Measurements from ENCODE around the gene INO80C. TPM values are rescaled to one million over a fixed set of nuclear protein-coding genes. Genes with fewer than 3 reads are reported as not detected.

Gene INO80C
- total RNA-seq, 1 donor from 2014 or later: 4.7 TPM

- H3K9me3 ChIP-seq (ENCODE audit: control insufficient read depth in 3 of 3, low read length in 3 of 3): no peaks in the 10 kb centered on the region
- no peak overlapping the region for H3K9ac ChIP-seq (ENCODE audit: low read depth in 1 of 3, low read length in 3 of 3)
- no peak overlapping the region for H3K4me3 ChIP-seq (ENCODE audit: low read length in 3 of 3)
- no peak overlapping the region for H3K27ac ChIP-seq (ENCODE audit: low read depth, low read length)
- H3K36me3 ChIP-seq (ENCODE audit: control insufficient read depth in 3 of 3, insufficient read depth in 3 of 3, low read length in 3 of 3): no peaks in the 10 kb centered on the region
- H3K4me1 ChIP-seq (ENCODE audit: control insufficient read depth in 3 of 3, insufficient read depth in 3 of 3, low read length in 3 of 3): peaks cover 19 to 33% (median 26%) of the 10 kb centered on the region in 3 donors
- H3K27me3 ChIP-seq (ENCODE audit: control insufficient read depth in 3 of 3, insufficient read depth in 3 of 3, low read length in 3 of 3): no peaks in the 10 kb centered on the region
Observed at GRCh38 chr18:35522130-35522959, 24.6 kb upstream of the INO80C start.

DNA sequence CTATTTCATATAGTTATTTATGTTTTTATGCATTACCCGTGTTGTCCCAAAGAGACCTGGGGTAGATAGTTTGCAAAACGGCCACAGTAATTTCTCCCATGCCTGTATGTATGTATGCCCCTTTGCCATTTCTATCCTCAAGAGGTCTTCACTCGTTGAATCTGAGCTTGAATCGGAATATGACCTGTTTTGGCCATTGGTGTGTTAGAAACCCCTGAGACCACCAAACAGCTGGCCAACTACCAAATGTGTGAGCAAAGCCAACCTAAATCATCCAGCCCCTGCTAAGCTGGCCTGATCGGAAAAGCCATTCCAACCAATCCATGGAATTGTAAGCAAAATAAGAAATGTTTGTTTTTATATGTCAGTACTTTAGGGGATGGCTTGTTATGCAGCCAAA is 23.4 kb upstream of the INO80C start:
- H3K9me3 ChIP-seq (ENCODE audit: control insufficient read depth in 3 of 3, low read length in 3 of 3): no peaks in the 10 kb centered on the region
- H3K4me3 ChIP-seq (ENCODE audit: low read length in 3 of 3): no peak overlapping the region
- no peaks in the 10 kb centered on the region for H3K36me3 ChIP-seq (ENCODE audit: control insufficient read depth in 3 of 3, insufficient read depth in 3 of 3, low read length in 3 of 3)
- peaks cover 12 to 23% (median 16%) of the 10 kb centered on the region in 3 donors for H3K4me1 ChIP-seq (ENCODE audit: control insufficient read depth in 3 of 3, insufficient read depth in 3 of 3, low read length in 3 of 3)
- H3K9ac ChIP-seq (ENCODE audit: low read depth in 1 of 3, low read length in 3 of 3): no peak overlapping the region
- H3K27ac ChIP-seq (ENCODE audit: low read depth, low read length): no peak overlapping the region
- no peaks in the 10 kb centered on the region for H3K27me3 ChIP-seq (ENCODE audit: control insufficient read depth in 3 of 3, insufficient read depth in 3 of 3, low read length in 3 of 3)

DNA sequence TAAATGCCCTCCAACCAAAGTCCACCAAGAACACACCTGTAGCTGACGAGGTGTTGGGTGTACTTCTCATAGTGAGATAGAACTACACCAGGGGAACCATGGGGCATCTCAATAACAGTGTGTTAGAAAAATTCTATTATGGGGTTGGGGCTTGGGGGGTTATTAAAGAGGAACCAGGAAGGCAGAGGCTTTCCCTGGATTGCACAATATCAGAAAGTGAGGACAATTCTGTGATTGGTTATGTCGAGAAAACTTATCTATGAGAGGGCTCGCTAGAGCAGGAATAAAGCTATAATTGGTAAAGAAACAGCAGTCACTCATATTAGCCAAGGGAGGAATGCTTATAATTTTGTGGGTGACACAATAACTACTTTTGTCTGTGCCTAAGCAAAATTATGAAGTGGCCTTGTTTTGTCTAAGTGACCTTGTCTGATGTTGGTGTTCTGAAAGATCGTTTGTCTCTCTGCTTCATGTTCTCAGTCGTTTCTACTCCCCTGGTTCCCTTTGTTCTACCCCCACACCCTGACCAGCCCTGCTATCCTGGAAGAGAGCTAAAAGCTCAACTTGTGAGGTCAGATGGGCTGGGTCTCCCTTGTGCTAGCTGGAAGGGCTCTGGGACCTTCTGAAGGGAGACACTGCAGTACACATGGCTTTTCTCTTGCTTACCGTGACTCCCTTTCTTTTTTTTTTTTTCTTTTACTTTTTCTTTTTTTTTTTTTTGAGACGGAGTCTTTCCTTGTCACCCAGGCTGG is 21.6 kb upstream of the INO80C start:
- Histone ChIP-seq H3K9ac (ENCODE audit: low read depth in 1 of 3, low read length in 3 of 3) (no peak overlapping the region), H3K27me3 (ENCODE audit: control insufficient read depth in 3 of 3, insufficient read depth in 3 of 3, low read length in 3 of 3) (no peaks in the 10 kb centered on the region), H3K4me1 (ENCODE audit: control insufficient read depth in 3 of 3, insufficient read depth in 3 of 3, low read length in 3 of 3) (peaks cover 8 to 19% (median 12%) of the 10 kb centered on the region in 3 donors), H3K27ac (ENCODE audit: low read depth, low read length) (no peak overlapping the region), H3K9me3 (ENCODE audit: control insufficient read depth in 3 of 3, low read length in 3 of 3) (no peaks in the 10 kb centered on the region), H3K4me3 (ENCODE audit: low read length in 3 of 3) (no peak overlapping the region), H3K36me3 (ENCODE audit: control insufficient read depth in 3 of 3, insufficient read depth in 3 of 3, low read length in 3 of 3) (no peaks in the 10 kb centered on the region)

DNA sequence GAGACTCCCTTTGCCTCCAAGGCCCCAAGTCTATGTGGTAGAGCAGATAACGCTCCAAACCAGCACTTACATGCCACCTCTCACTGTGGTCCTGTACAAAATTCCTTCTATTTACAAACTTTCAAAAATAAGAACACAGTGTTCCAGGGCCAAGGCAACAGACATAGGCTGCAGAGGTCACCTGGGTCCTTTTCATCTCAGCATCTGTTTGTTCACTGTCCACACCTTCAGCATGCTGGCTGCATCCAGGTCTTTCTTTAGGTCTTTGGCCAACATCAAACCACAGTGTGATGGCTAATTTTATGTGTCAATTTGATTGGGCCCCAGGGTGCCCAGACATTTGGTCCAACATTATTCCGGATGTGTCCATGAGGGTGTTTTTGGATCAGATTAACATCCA is 20.0 kb upstream of the INO80C start:
- H3K4me3 ChIP-seq (ENCODE audit: low read length in 3 of 3): no peak overlapping the region
- no peak overlapping the region for H3K9ac ChIP-seq (ENCODE audit: low read depth in 1 of 3, low read length in 3 of 3)
- H3K9me3 ChIP-seq (ENCODE audit: control insufficient read depth in 3 of 3, low read length in 3 of 3): no peaks in the 10 kb centered on the region
- H3K27me3 ChIP-seq (ENCODE audit: control insufficient read depth in 3 of 3, insufficient read depth in 3 of 3, low read length in 3 of 3): no peaks in the 10 kb centered on the region
- no peak overlapping the region for H3K27ac ChIP-seq (ENCODE audit: low read depth, low read length)
- peaks cover 18 to 29% (median 25%) of the 10 kb centered on the region in 3 donors for H3K4me1 ChIP-seq (ENCODE audit: control insufficient read depth in 3 of 3, insufficient read depth in 3 of 3, low read length in 3 of 3)
- H3K36me3 ChIP-seq (ENCODE audit: control insufficient read depth in 3 of 3, insufficient read depth in 3 of 3, low read length in 3 of 3): no peaks in the 10 kb centered on the region

GRCh38 chr18:35516789-35517188 is 19.0 kb upstream of the INO80C start:
- no peaks in the 10 kb centered on the region for H3K36me3 ChIP-seq (ENCODE audit: control insufficient read depth in 3 of 3, insufficient read depth in 3 of 3, low read length in 3 of 3)
- no peak overlapping the region for H3K9ac ChIP-seq (ENCODE audit: low read depth in 1 of 3, low read length in 3 of 3)
- no peaks in the 10 kb centered on the region for H3K27me3 ChIP-seq (ENCODE audit: control insufficient read depth in 3 of 3, insufficient read depth in 3 of 3, low read length in 3 of 3)
- H3K9me3 ChIP-seq (ENCODE audit: control insufficient read depth in 3 of 3, low read length in 3 of 3): no peaks in the 10 kb centered on the region
- H3K4me1 ChIP-seq (ENCODE audit: control insufficient read depth in 3 of 3, insufficient read depth in 3 of 3, low read length in 3 of 3): peaks cover 17 to 29% (median 23%) of the 10 kb centered on the region in 3 donors
- no peak overlapping the region for H3K4me3 ChIP-seq (ENCODE audit: low read length in 3 of 3)
- H3K27ac ChIP-seq (ENCODE audit: low read depth, low read length): no peak overlapping the region

- H3K4me1 ChIP-seq (ENCODE audit: control insufficient read depth in 3 of 3, insufficient read depth in 3 of 3, low read length in 3 of 3): peaks cover 19 to 34% (median 27%) of the 10 kb centered on the region in 3 donors
- H3K9ac ChIP-seq (ENCODE audit: low read depth in 1 of 3, low read length in 3 of 3): no peak overlapping the region
- no peaks in the 10 kb centered on the region for H3K9me3 ChIP-seq (ENCODE audit: control insufficient read depth in 3 of 3, low read length in 3 of 3)
- H3K36me3 ChIP-seq (ENCODE audit: control insufficient read depth in 3 of 3, insufficient read depth in 3 of 3, low read length in 3 of 3): no peaks in the 10 kb centered on the region
- no peaks in the 10 kb centered on the region for H3K27me3 ChIP-seq (ENCODE audit: control insufficient read depth in 3 of 3, insufficient read depth in 3 of 3, low read length in 3 of 3)
- no peak overlapping the region for H3K4me3 ChIP-seq (ENCODE audit: low read length in 3 of 3)
- H3K27ac ChIP-seq (ENCODE audit: low read depth, low read length): no peak overlapping the region
Observed at GRCh38 chr18:35516351-35516750, 18.6 kb upstream of the INO80C start.

GRCh38 chr18:35515460-35516130 is 17.8 kb upstream of the INO80C start:
- Histone ChIP-seq H3K4me3 (ENCODE audit: low read length in 3 of 3) (no peak overlapping the region), H3K9me3 (ENCODE audit: control insufficient read depth in 3 of 3, low read length in 3 of 3) (no peaks in the 10 kb centered on the region), H3K9ac (ENCODE audit: low read depth in 1 of 3, low read length in 3 of 3) (no peak overlapping the region), H3K27me3 (ENCODE audit: control insufficient read depth in 3 of 3, insufficient read depth in 3 of 3, low read length in 3 of 3) (no peaks in the 10 kb centered on the region), H3K27ac (ENCODE audit: low read depth, low read length) (no peak overlapping the region), H3K36me3 (ENCODE audit: control insufficient read depth in 3 of 3, insufficient read depth in 3 of 3, low read length in 3 of 3) (no peaks in the 10 kb centered on the region), H3K4me1 (ENCODE audit: control insufficient read depth in 3 of 3, insufficient read depth in 3 of 3, low read length in 3 of 3) (peaks cover 21 to 36% (median 32%) of the 10 kb centered on the region in 3 donors)

DNA sequence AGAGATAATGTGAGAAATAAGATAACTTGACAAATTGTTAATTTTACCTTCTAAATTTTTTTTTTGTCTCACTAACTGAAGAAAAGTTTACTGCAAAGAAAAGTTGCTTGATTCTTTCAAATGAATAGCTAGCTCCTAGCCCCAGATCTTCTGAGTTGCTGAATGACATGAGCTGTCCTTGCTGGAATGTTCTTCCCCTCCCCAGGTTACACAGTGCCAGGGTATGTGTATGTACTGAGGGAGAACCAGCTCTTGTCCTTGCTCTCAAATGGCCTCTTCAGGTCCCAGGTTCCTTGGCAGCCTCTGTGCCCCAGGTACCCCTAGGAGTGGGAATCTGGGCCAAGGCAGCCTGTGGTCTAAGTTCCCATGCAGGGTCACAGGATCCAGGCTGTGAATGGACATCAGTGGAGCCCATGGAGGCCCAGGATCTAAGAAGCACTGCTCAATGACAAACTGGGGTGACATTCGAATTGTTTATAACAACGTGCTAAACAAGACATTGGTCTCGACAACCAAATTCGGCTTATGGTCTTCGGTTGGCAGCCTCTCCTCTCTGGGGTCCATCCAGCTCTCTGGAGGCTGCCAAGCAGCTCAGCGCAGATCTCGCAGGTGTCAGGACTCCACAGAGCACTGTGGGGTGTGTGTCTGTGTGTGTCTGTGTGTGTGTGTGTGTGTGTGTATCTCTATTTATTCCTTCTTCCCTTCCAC is 17.1 kb upstream of the INO80C start:
- no peak overlapping the region for H3K27ac ChIP-seq (ENCODE audit: low read depth, low read length)
- no peaks in the 10 kb centered on the region for H3K36me3 ChIP-seq (ENCODE audit: control insufficient read depth in 3 of 3, insufficient read depth in 3 of 3, low read length in 3 of 3)
- H3K4me1 ChIP-seq (ENCODE audit: control insufficient read depth in 3 of 3, insufficient read depth in 3 of 3, low read length in 3 of 3): peaks cover 23 to 43% (median 35%) of the 10 kb centered on the region in 3 donors
- no peak overlapping the region for H3K4me3 ChIP-seq (ENCODE audit: low read length in 3 of 3)
- H3K9ac ChIP-seq (ENCODE audit: low read depth in 1 of 3, low read length in 3 of 3): no peak overlapping the region
- no peaks in the 10 kb centered on the region for H3K9me3 ChIP-seq (ENCODE audit: control insufficient read depth in 3 of 3, low read length in 3 of 3)
- no peaks in the 10 kb centered on the region for H3K27me3 ChIP-seq (ENCODE audit: control insufficient read depth in 3 of 3, insufficient read depth in 3 of 3, low read length in 3 of 3)

DNA sequence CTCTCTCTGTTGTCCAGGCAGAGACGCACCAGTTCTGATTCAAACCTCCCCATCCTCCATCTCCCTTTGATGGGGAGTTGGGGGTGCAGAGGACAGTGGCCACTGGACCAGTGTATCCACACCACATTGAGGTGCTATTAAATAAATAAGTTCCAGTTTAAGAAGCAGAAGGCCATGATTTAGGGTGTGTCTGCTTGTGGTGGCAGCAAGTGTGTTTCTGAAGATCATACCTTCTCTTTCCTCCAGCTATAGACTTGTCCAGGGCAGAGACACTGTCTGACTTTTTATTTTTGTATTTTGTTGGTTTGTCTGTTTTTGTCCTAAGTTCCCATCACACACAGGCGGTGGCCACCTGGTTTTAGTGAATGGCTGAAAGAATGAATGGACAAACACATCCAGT is 16.5 kb upstream of the INO80C start:
- H3K4me3 ChIP-seq (ENCODE audit: low read length in 3 of 3): no peak overlapping the region
- no peak overlapping the region for H3K27ac ChIP-seq (ENCODE audit: low read depth, low read length)
- H3K9me3 ChIP-seq (ENCODE audit: control insufficient read depth in 3 of 3, low read length in 3 of 3): no peaks in the 10 kb centered on the region
- H3K36me3 ChIP-seq (ENCODE audit: control insufficient read depth in 3 of 3, insufficient read depth in 3 of 3, low read length in 3 of 3): no peaks in the 10 kb centered on the region
- H3K27me3 ChIP-seq (ENCODE audit: control insufficient read depth in 3 of 3, insufficient read depth in 3 of 3, low read length in 3 of 3): no peaks in the 10 kb centered on the region
- H3K9ac ChIP-seq (ENCODE audit: low read depth in 1 of 3, low read length in 3 of 3): peak overlapping the region in 1 of 3 donors; percentile 55
- H3K4me1 ChIP-seq (ENCODE audit: control insufficient read depth in 3 of 3, insufficient read depth in 3 of 3, low read length in 3 of 3): peaks cover 24 to 43% (median 35%) of the 10 kb centered on the region in 3 donors
